H7 (cell line): Measurements from ENCODE around the gene ZNF800. TPM values are rescaled to one million over a fixed set of nuclear protein-coding genes. Genes with fewer than 3 reads are reported as not detected.
"Not testable (repeated sequence)": the region's sequence is repeated elsewhere in the genome, so short reads cannot be mapped to it uniquely, and the experiment has no call there.

Experiments used
- DNase-seq: peaks from one replicate; pipeline ENCODE4 v3.0.0; 2012
- H3K27me3 ChIP-seq: 2 replicates; pipeline ENCODE4 v1.6.0; 2011; ENCODE audit warnings: mild to moderate bottlenecking, low read length; ENCODE audit not compliant: control insufficient read depth, insufficient read depth
- H3K36me3 ChIP-seq: replicated peaks from 2 replicates; pipeline ENCODE4 v1.5.1; 2011; ENCODE audit warnings: low read length; ENCODE audit not compliant: control insufficient read depth, insufficient read depth
- H3K4me3 ChIP-seq: 2 replicates; pipeline ENCODE4 v1.5.1; 2011; ENCODE audit warnings: low read depth, mild to moderate bottlenecking, control low read depth, low read length, moderate library complexity; ENCODE audit not compliant: insufficient read depth
- total RNA-seq: library from RNA; depleted of rRNA; stranded (reverse); fragments of >200 nt; shearing (Covaris generic); gene quantifications from 2 replicates; pipeline ENCODE4 v1.2.3, GENCODE V29; 2014

ZNF800 gene
- total RNA-seq, 1 experiment from 2014 or later: 2.4 TPM

GRCh38 chr7:127404286-127405072, 12.0 kb upstream of the ZNF800 start:
- Histone ChIP-seq H3K27me3 (peaks cover 3% of the 10 kb centered on the region; the same call in 1 of the 2 replicates), H3K4me3 (no peak overlapping the region), H3K36me3 (no peaks in the 10 kb centered on the region)
- DNase-seq: no peak

GRCh38 chr7:127396184-127396583, 3.7 kb upstream of the ZNF800 start:
- no peaks in the 10 kb centered on the region for H3K36me3 ChIP-seq
- peaks cover 41% of the 10 kb centered on the region for H3K27me3 ChIP-seq
- no peak overlapping the region for H3K4me3 ChIP-seq
- DNase-seq: peak; percentile 13

- peaks cover 42% of the 10 kb centered on the region for H3K27me3 ChIP-seq
- not testable (repeated sequence) for H3K36me3 ChIP-seq, DNase-seq, H3K4me3 ChIP-seq
These were observed 2.6 kb upstream of the ZNF800 start for GRCh38 chr7:127395104-127395503.

GRCh38 chr7:127393368-127394058, 1.0 kb upstream of the ZNF800 start:
- Histone ChIP-seq H3K4me3 (peak overlapping the region; percentile 74), H3K27me3 (peaks cover 42% of the 10 kb centered on the region), H3K36me3 (no peaks in the 10 kb centered on the region)
- DNase-seq: peak; percentile 21

- H3K36me3 ChIP-seq: no peaks in the 10 kb centered on the region
- peak; percentile 69 for DNase-seq
- peaks cover 42% of the 10 kb centered on the region for H3K27me3 ChIP-seq
- peak overlapping the region; percentile 74 for H3K4me3 ChIP-seq
These were observed 334 bp downstream of the ZNF800 start for GRCh38 chr7:127392182-127392565.

- H3K27me3 ChIP-seq: peaks cover 42% of the 10 kb centered on the region
- H3K36me3 ChIP-seq: no peaks in the 10 kb centered on the region
- peak overlapping the region; percentile 74 for H3K4me3 ChIP-seq
- DNase-seq: peak; percentile 50
These were observed 822 bp downstream of the ZNF800 start for GRCh38 chr7:127391591-127392181.

- H3K4me3 ChIP-seq: peak overlapping the region; percentile 74
- no peaks in the 10 kb centered on the region for H3K36me3 ChIP-seq
- H3K27me3 ChIP-seq: peaks cover 42% of the 10 kb centered on the region
- DNase-seq: no peak
These were observed 1.5 kb downstream of the ZNF800 start for GRCh38 chr7:127390817-127391590.

GRCh38 chr7:127390186-127390816, 2.2 kb downstream of the ZNF800 start:
- no peaks in the 10 kb centered on the region for H3K36me3 ChIP-seq
- DNase-seq: no peak
- peaks cover 38% of the 10 kb centered on the region for H3K27me3 ChIP-seq
- H3K4me3 ChIP-seq: no peak overlapping the region

- Histone ChIP-seq H3K4me3 (no peak overlapping the region), H3K27me3 (peaks cover 32% of the 10 kb centered on the region), H3K36me3 (no peaks in the 10 kb centered on the region)
- no peak for DNase-seq
These were observed 3.2 kb downstream of the ZNF800 start for GRCh38 chr7:127389321-127389720.

GRCh38 chr7:127387974-127388373, 4.5 kb downstream of the ZNF800 start:
- DNase-seq: no peak
- Histone ChIP-seq H3K36me3 (no peaks in the 10 kb centered on the region), H3K27me3 (peaks cover 18% of the 10 kb centered on the region), H3K4me3 (no peak overlapping the region)

GRCh38 chr7:127383123-127383835, 9.2 kb downstream of the ZNF800 start:
- DNase-seq: peak; percentile 20
- Histone ChIP-seq H3K4me3 (no peak overlapping the region), H3K36me3 (no peaks in the 10 kb centered on the region), H3K27me3 (no peaks in the 10 kb centered on the region)

- Histone ChIP-seq H3K4me3 (no peak overlapping the region), H3K36me3 (no peaks in the 10 kb centered on the region), H3K27me3 (no peaks in the 10 kb centered on the region)
- DNase-seq: no peak
These were observed 10.0 kb downstream of the ZNF800 start for GRCh38 chr7:127382301-127383085.

- Histone ChIP-seq H3K27me3 (no peaks in the 10 kb centered on the region), H3K4me3 (no peak overlapping the region), H3K36me3 (no peaks in the 10 kb centered on the region)
- no peak for DNase-seq
These were observed 12.0 kb downstream of the ZNF800 start for GRCh38 chr7:127380479-127380878.
